Thoracic aorta (tissue), 2 donors: ENCODE results near the gene WT1. TPM values are rescaled to one million over a fixed set of nuclear protein-coding genes. Genes with fewer than 3 reads are reported as not detected.

ENCODE experiments used
- ATAC-seq: fragments of 150-250 bp; one replicate; pipeline ENCODE4 v1.8.0; 2017; ENCODE audit warnings: low read depth; ENCODE audit not compliant: insufficient number of reproducible peaks, low FRiP score
- DNase-seq: peaks from one replicate; pipeline ENCODE4 v3.0.0-alpha.2; 2020; ENCODE audit warnings: low spot score
- H3K27ac ChIP-seq, 2 donors: fragments of 200-600 bp; sonication (generic); 1 replicate in 1 of 2; 2 replicates in 1 of 2; pipeline ENCODE4 v1.5.1; 2016; ENCODE audit warnings: mild to moderate bottlenecking in 2 of 2, moderate library complexity in 2 of 2
- H3K27me3 ChIP-seq: fragments of 200-600 bp; sonication (generic); replicated peaks from 2 replicates; pipeline ENCODE4 v1.6.0; 2016; ENCODE audit warnings: mild to moderate bottlenecking; ENCODE audit not compliant: insufficient read depth
- H3K36me3 ChIP-seq: fragments of 200-600 bp; sonication (generic); one replicate; pipeline ENCODE4 v1.5.1; 2016
- H3K4me1 ChIP-seq, 2 donors: fragments of 200-600 bp; sonication (generic); 1 replicate in 1 of 2; 2 replicates in 1 of 2; pipeline versions ENCODE4 v1.5.1 to v1.6.0; 2016; ENCODE audit warnings: low read depth in 2 of 2, mild to moderate bottlenecking in 1 of 2; ENCODE audit not compliant: control insufficient read depth in 1 of 2
- H3K4me3 ChIP-seq: fragments of 200-600 bp; sonication (generic); 2 replicates; pipeline ENCODE4 v1.5.1; 2016; ENCODE audit warnings: mild to moderate bottlenecking
- H3K9me3 ChIP-seq: fragments of 200-600 bp; sonication (generic); 2 replicates; pipeline ENCODE4 v1.5.1; 2016
- CTCF ChIP-seq: fragments of 200-600 bp; sonication (generic); IDR thresholded peaks from one replicate; pipeline ENCODE4 v1.5.1; 2019; ENCODE audit warnings: antibody characterized with exemption
- total RNA-seq, 2 donors: library from RNA; depleted of rRNA; stranded (reverse); fragments of >200 nt; gene quantifications; one replicate each; pipeline versions ENCODE4 v1.1.0 to v1.2.3, GENCODE V29; 2016

The WT1 gene
- total RNA-seq, 2 donors from 2014 or later, result 1.1 TPM; not detected in 1

GRCh38 chr11:32422545-32422944, 12.8 kb downstream of the WT1 start:
- H3K4me1 ChIP-seq, result no peaks in the 10 kb centered on the region
- no peaks in the 10 kb centered on the region for H3K27me3 ChIP-seq
- no peak overlapping the region for H3K4me3 ChIP-seq
- H3K9me3 ChIP-seq, result no peaks in the 10 kb centered on the region
- ATAC-seq (no peak), DNase-seq (no peak)
- H3K27ac ChIP-seq, result no peak overlapping the region
- H3K36me3 ChIP-seq, result no peaks in the 10 kb centered on the region
- no peak for TF ChIP-seq CTCF

- H3K4me1 ChIP-seq, result no peaks in the 10 kb centered on the region
- DNase-seq (no peak), ATAC-seq (no peak)
- no peaks in the 10 kb centered on the region for H3K36me3 ChIP-seq
- no peak for TF ChIP-seq CTCF
- no peaks in the 10 kb centered on the region for H3K27me3 ChIP-seq
- H3K4me3 ChIP-seq, result no peak overlapping the region
- no peak overlapping the region for H3K27ac ChIP-seq
- no peaks in the 10 kb centered on the region for H3K9me3 ChIP-seq
Measured at GRCh38 chr11:32421992-32422391, 13.3 kb downstream of the WT1 start.

- DNase-seq (no peak), ATAC-seq (no peak)
- no peaks in the 10 kb centered on the region for H3K4me1 ChIP-seq
- TF ChIP-seq CTCF, result no peak
- H3K4me3 ChIP-seq, result no peak overlapping the region
- H3K27ac ChIP-seq, result no peak overlapping the region
- no peaks in the 10 kb centered on the region for H3K9me3 ChIP-seq
- no peaks in the 10 kb centered on the region for H3K27me3 ChIP-seq
- no peaks in the 10 kb centered on the region for H3K36me3 ChIP-seq
Measured at GRCh38 chr11:32420937-32421901, 14.1 kb downstream of the WT1 start.

- Histone ChIP-seq H3K9me3 (no peaks in the 10 kb centered on the region), H3K36me3 (no peaks in the 10 kb centered on the region), H3K4me1 (no peaks in the 10 kb centered on the region), H3K27me3 (no peaks in the 10 kb centered on the region), H3K27ac (no peak overlapping the region), H3K4me3 (no peak overlapping the region)
- no peak for TF ChIP-seq CTCF
- DNase-seq (no peak), ATAC-seq (no peak)
Measured at GRCh38 chr11:32420139-32420538, 15.2 kb downstream of the WT1 start.

- ATAC-seq (no peak), DNase-seq (no peak)
- Histone ChIP-seq H3K4me3 (no peak overlapping the region), H3K36me3 (no peaks in the 10 kb centered on the region), H3K4me1 (no peaks in the 10 kb centered on the region), H3K27ac (no peak overlapping the region), H3K27me3 (no peaks in the 10 kb centered on the region), H3K9me3 (no peaks in the 10 kb centered on the region)
- no peak for TF ChIP-seq CTCF
Measured at GRCh38 chr11:32418836-32419235, 16.5 kb downstream of the WT1 start.
